Esophagus squamous epithelium (tissue), 4 donors: ENCODE measurements around the gene DDIT4L.

ENCODE experiments used
- POLR2A ChIP-seq, 4 donors: fragments of 450-650 bp; IDR thresholded peaks; one replicate each; pipeline ENCODE4 v1.6.1; 2017; ENCODE audit warnings: antibody characterized with exemption in 4 of 4, mild to moderate bottlenecking in 4 of 4, moderate library complexity in 3 of 4
- TF ChIP-seq, protein P1 (sequence below), 6 experiments: fragments of 450-650 bp in 4 of 6; fragments of 200-600 bp in 2 of 6; sonication (generic) in 2 of 6; IDR thresholded peaks; one replicate each; pipeline ENCODE4 v1.5.1; 2016 to 2019; ENCODE audit warnings: antibody characterized with exemption in 6 of 6, mild to moderate bottlenecking in 4 of 6, moderate library complexity in 4 of 6

DNA sequence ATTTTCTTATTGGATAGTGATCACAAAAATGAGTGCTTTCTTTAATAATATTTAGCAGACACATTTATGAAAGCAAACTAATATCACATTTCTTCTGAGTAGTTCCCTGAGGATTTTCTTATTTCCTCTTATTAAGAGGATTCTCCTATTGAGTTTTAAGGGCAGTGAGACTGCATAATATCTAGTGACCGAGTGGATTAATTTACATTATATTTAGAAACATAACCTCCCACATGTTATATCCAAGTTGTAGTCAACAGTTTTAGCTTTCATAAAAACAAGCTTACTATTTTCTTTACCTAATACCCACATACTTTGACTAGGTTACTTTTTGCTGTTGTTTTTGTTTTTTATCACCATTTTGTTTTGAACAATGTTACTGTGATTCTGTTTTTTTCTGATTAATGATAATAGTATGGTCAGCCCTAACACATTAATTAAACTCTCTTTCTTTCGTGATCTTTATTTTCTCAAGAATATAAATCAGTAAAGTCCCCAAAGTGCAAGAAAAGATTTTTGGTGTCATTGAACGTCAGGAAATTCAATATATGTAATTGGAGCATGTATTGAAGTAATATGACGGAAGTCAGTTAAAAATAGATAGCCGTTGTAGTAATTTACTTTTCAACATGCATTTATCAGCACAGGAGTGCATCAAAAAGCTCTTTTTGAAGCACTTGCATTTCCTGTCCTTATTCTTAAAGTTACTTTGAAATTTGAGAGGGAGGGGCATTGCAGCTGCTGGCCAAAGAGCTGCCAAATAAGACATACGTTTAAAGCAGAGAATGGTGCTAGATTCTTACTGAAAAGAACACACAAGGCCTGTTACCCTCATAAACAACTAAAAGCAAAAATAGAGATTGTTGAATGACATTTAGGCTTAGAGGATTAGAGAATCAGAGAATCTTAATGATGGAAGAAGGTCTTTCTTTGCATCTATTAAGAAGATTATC is 25.2 kb downstream of the DDIT4L start:
- no peak for TF ChIP-seq POLR2A (IDR thresholded peaks at IDR 0.05)
- TF ChIP-seq, protein P1, sequence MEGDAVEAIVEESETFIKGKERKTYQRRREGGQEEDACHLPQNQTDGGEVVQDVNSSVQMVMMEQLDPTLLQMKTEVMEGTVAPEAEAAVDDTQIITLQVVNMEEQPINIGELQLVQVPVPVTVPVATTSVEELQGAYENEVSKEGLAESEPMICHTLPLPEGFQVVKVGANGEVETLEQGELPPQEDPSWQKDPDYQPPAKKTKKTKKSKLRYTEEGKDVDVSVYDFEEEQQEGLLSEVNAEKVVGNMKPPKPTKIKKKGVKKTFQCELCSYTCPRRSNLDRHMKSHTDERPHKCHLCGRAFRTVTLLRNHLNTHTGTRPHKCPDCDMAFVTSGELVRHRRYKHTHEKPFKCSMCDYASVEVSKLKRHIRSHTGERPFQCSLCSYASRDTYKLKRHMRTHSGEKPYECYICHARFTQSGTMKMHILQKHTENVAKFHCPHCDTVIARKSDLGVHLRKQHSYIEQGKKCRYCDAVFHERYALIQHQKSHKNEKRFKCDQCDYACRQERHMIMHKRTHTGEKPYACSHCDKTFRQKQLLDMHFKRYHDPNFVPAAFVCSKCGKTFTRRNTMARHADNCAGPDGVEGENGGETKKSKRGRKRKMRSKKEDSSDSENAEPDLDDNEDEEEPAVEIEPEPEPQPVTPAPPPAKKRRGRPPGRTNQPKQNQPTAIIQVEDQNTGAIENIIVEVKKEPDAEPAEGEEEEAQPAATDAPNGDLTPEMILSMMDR (IDR thresholded peaks at IDR 0.05), result no peak
